Measurements from ENCODE around the gene DRG2.

DRG2 gene

GRCh38 chr17:18105595-18105994 is 17.8 kb downstream of the DRG2 start:
- no peaks in the 10 kb centered on the region for H3K79me2 ChIP-seq (ENCODE audit: insufficient read depth, low read length)
- no peak for TF ChIP-seq CTCF (conservative IDR thresholded peaks at IDR 0.05; ENCODE audit: low read length)
- TF ChIP-seq EZH2phosphoT487 (IDR thresholded peaks at IDR 0.05; ENCODE audit: borderline replicate concordance) = no peak
- no peaks in the 10 kb centered on the region for H3F3A ChIP-seq (ENCODE audit: low read depth)
- no peaks in the 10 kb centered on the region for H3K9me3 ChIP-seq (ENCODE audit: insufficient read depth, low read depth, low read length)
- no peak overlapping the region for H2AFZ ChIP-seq (ENCODE audit: low read length)
- H3K9ac ChIP-seq (ENCODE audit: low read depth, low read length, poor library complexity, severe bottlenecking) = no peak overlapping the region
- H4K20me1 ChIP-seq (ENCODE audit: insufficient read depth, low read length, poor library complexity, severe bottlenecking) = no peaks in the 10 kb centered on the region
- H3K4me2 ChIP-seq (ENCODE audit: low read depth, low read length, poor library complexity, severe bottlenecking) = no peak overlapping the region
- H3K36me3 ChIP-seq (ENCODE audit: insufficient read depth, low read length) = peaks cover 4% of the 10 kb centered on the region; the same call in 1 of the 2 replicates
- H3K9me2 ChIP-seq (replicated peaks; ENCODE audit: low read depth, low read length) = no peaks in the 10 kb centered on the region
- H3K4me1 ChIP-seq (ENCODE audit: insufficient read depth, low read length, poor library complexity, severe bottlenecking) = peaks cover 5% of the 10 kb centered on the region
- H3K4me3 ChIP-seq (ENCODE audit: low read length, poor library complexity, severe bottlenecking) = no peak overlapping the region
- no peaks in the 10 kb centered on the region for H3K27me3 ChIP-seq (ENCODE audit: insufficient read depth, low read length, poor library complexity, severe bottlenecking)

DNA sequence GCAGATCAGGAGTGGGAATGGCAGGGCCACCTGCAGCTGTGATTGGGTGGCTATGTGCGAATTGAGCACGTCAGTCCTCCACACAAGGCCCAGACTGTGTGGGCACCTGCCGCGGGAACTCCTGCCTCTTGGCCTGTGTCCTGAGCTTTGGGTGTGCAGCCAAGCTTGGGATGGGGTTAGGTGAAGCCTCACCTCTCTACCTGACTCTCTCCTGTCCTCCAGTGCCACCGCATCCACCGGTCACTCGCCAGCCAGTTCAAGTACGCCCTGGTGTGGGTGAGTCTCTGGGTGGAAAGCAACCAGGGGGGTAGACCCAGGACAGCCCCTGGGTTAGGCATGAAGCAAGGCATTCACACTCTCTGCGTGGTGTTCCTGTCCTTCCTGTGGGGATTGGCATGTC is 18.5 kb downstream of the DRG2 start:
- Histone ChIP-seq H3K79me2 (ENCODE audit: insufficient read depth, low read length) (no peaks in the 10 kb centered on the region), H4K20me1 (ENCODE audit: insufficient read depth, low read length, poor library complexity, severe bottlenecking) (no peaks in the 10 kb centered on the region), H3K27me3 (ENCODE audit: insufficient read depth, low read length, poor library complexity, severe bottlenecking) (no peaks in the 10 kb centered on the region), H3F3A (ENCODE audit: low read depth) (no peaks in the 10 kb centered on the region), H3K9me2 (replicated peaks; ENCODE audit: low read depth, low read length) (no peaks in the 10 kb centered on the region), H3K4me1 (ENCODE audit: insufficient read depth, low read length, poor library complexity, severe bottlenecking) (peaks cover 5% of the 10 kb centered on the region), H3K4me3 (ENCODE audit: low read length, poor library complexity, severe bottlenecking) (no peak overlapping the region), H3K9me3 (ENCODE audit: insufficient read depth, low read depth, low read length) (no peaks in the 10 kb centered on the region), H2AFZ (ENCODE audit: low read length) (no peak overlapping the region), H3K4me2 (ENCODE audit: low read depth, low read length, poor library complexity, severe bottlenecking) (no peak overlapping the region), H3K9ac (ENCODE audit: low read depth, low read length, poor library complexity, severe bottlenecking) (no peak overlapping the region), H3K36me3 (ENCODE audit: insufficient read depth, low read length) (peaks cover 4% of the 10 kb centered on the region; the same call in 1 of the 2 replicates)
- TF ChIP-seq EZH2phosphoT487 (IDR thresholded peaks at IDR 0.05; ENCODE audit: borderline replicate concordance) = no peak
- TF ChIP-seq CTCF (conservative IDR thresholded peaks at IDR 0.05; ENCODE audit: low read length) = no peak

- no peaks in the 10 kb centered on the region for H3K9me2 ChIP-seq (replicated peaks; ENCODE audit: low read depth, low read length)
- no peak overlapping the region for H3K9ac ChIP-seq (ENCODE audit: low read depth, low read length, poor library complexity, severe bottlenecking)
- H3F3A ChIP-seq (ENCODE audit: low read depth) = no peaks in the 10 kb centered on the region
- H3K4me3 ChIP-seq (ENCODE audit: low read length, poor library complexity, severe bottlenecking) = no peak overlapping the region
- H4K20me1 ChIP-seq (ENCODE audit: insufficient read depth, low read length, poor library complexity, severe bottlenecking) = no peaks in the 10 kb centered on the region
- no peaks in the 10 kb centered on the region; the same call in 1 of the 2 replicates for H3K36me3 ChIP-seq (ENCODE audit: insufficient read depth, low read length)
- TF ChIP-seq EZH2phosphoT487 (IDR thresholded peaks at IDR 0.05; ENCODE audit: borderline replicate concordance) (no peak), CTCF (conservative IDR thresholded peaks at IDR 0.05; ENCODE audit: low read length) (no peak)
- no peaks in the 10 kb centered on the region for H3K27me3 ChIP-seq (ENCODE audit: insufficient read depth, low read length, poor library complexity, severe bottlenecking)
- H2AFZ ChIP-seq (ENCODE audit: low read length) = no peak overlapping the region
- no peak overlapping the region for H3K4me2 ChIP-seq (ENCODE audit: low read depth, low read length, poor library complexity, severe bottlenecking)
- no peaks in the 10 kb centered on the region for H3K9me3 ChIP-seq (ENCODE audit: insufficient read depth, low read depth, low read length)
- peaks cover 5% of the 10 kb centered on the region for H3K4me1 ChIP-seq (ENCODE audit: insufficient read depth, low read length, poor library complexity, severe bottlenecking)
- no peaks in the 10 kb centered on the region for H3K79me2 ChIP-seq (ENCODE audit: insufficient read depth, low read length)
Observed at GRCh38 chr17:18107061-18107790, 19.5 kb downstream of the DRG2 start.
